ENCODE measurements around the gene HECTD3.

- TF ChIP-seq POLR2AphosphoS5 (IDR thresholded peaks at IDR 0.05) (no peak), CTCF (IDR thresholded peaks at IDR 0.05) (no peak), POLR2A (IDR thresholded peaks at IDR 0.05) (no peak)
Measured at GRCh38 chr1:45051005-45051772, 40.1 kb upstream of the HECTD3 start.

All from breast epithelium (tissue), 3 donors.